Activated CD4-positive, alpha-beta T cell treated with anti-CD3 and anti-CD28 coated beads, Interleukin-2, Interleukin-6, amounts not matched to agents 100 ng/mL and 50 ng/mL, durations not matched to agents 16 hours and 8 hours (primary cell): ENCODE results near the gene NTF3.

Experiments
- DNase-seq: peaks from one replicate; pipeline ENCODE4 v3.0.0-alpha.2; 2020

Gene NTF3

GRCh38 chr12:5432011-5432400, at the start of gene NTF3:
NTF3 (plus strand) TSS chr12:5432108; CDS start chr12:5432325, 217 bp downstream.
- no peak for DNase-seq

DNA sequence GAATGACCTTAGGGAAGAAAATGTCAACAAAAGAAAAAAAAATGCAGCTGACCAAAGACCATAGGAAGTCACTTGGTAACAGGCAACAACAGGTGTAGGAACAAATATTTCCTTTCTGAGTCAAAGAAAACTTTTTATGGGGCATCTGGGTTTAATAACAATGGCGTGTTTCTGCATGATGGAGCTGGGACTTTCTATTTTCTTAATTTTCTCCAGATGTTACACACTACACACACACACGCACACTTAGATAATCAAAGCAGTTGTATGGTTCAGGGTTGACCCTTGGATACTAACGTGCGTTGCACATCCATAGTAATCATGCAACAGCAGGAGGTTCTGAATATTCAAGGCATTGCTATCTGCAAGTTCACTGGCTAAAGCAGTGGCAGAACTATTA, 47.9 kb upstream of the NTF3 start:
- DNase-seq = no peak

GRCh38 chr12:5388581-5389535, 43.0 kb upstream of the NTF3 start:
- no peak for DNase-seq

DNA sequence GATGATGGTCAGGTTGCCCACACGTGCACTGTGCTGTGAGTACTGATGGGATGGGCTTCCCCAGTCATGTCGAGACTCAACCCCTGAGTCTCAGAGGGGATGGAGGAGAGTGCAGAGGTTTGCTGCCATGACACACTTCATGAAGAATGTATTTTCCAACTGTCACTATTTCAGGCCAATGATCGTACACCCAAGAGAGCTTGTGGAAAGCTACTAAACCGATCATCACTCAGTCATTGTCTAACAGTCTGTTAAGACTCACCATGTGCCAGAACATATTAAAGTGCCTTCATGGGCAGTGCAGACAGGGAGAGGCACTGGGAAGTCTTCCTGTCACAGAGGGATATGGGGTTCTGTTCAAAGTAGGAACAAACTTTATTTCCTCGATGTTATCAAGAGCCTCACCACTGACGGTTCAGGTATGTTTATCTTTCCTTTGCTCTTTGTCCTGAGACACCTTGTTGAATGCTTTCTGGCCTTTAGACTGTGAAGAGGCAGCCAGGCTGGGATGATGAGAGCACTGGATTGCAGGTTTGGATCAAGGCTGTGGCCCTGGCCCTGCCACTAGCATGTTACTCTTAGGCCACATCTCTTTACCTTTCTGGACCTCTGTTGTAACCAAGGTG, 41.6 kb upstream of the NTF3 start:
- no peak for DNase-seq

DNA sequence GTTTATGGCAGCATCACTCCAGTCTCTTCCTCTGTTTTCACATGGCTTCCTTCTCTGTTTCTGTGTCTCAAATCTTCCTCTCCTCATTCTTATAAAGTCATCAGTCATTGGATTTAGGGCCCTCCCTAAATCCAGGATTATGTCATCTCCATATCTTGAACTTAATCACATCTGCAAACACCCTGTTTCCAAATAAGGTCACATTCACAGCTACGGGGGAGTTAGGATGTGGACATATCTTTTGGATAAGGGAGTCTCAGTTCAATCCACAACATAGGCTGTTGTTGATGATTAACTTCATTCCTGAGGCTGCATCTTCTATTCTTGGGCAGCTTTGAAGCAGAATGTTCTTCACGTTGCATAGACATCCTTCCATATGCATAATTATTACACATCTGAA, 40.3 kb upstream of the NTF3 start:
- no peak for DNase-seq

DNA sequence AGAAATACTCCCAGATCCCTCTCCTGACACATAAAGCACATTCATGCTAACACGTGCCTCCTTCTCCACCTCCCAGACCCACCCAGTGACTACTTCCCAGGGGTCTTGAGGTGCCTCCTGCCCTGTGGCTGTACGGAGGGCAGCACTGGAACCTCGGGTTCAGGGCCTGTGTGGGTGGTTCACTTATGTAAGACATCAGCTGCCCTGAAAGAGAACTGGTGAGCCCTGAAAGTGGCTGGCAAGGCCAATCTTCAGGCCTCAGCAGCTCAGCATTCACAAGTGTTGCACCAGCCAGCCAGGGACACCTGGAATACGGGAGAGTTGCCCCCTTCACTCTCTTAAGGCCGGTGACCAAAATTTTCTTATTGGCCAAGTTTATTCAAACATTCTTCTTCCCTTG, 38.9 kb upstream of the NTF3 start:
- no peak for DNase-seq

DNA sequence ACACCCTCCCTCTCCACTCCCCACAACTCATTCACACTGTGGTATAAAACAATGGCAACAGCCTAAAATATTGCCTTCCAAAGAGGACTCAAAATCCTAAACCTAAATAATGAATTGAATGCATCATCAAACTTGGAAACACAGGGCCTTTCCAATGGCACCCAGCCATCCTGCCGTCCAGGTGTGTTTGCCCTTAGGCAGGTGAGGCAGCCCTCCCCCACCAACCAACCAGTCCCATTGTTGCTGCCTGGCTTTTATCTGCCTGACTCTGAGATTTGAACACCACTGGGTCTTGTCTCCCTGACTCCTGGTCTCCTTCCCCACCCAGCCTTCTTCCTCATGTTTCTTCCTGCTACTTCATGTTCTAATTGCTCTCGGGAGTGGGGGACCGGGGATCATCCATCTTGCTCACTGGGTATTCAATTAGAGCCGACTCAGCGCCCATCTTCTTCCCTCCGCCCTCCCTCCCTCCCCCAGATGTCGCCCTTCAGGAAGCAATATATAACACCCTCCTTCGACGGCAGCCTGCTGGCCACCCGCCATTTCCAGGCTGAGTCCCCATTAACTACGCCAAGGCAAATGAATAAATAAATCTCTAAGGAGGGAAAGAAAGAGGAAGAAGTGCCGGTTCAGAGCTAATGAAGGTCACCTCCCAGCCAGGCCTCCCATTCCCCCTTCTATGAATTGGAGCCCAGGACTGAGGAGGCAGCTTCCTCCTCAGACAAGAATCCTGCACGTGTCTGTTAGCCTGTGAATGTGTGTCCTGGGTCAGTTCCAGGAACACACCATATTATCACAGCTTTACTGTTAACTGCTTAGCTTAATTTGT, 36.3 kb upstream of the NTF3 start:
- no peak for DNase-seq

DNA sequence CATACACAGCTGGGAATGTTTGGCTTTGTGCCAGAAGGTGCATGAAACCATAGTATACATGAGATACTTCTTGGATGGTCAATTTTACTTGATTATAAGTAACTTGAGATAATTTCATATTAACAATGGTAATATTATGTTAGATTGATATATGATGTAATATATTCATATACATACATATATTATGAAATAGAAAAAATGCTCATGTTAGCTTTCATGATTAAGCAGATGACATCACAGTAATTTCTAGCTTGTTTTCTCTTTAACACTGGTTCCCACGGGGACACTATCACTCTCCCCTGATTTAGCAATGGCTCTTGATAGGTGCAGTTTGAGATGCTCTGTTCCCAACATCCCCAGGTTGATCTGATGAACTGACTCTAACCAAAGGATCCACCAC, 35.4 kb upstream of the NTF3 start:
- no peak for DNase-seq

DNA sequence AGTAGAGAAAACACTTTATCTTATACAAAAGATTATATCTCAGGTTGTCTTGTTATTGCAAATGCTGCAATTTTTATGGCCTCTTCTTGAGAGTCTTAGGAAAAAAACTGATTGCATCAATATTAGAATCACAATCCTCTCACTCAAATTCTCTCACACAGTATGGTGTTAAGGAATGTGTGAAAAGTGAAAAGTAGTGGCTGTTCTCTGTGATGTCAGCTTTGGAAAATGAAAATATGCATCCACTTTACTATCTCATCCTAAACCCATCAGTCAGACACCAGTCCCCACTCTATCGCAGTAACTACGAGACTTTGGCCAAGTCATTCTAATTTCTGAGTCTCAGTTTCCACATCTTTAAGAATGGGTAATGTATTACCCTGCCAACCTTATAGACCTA, 32.6 kb upstream of the NTF3 start:
- DNase-seq = no peak

GRCh38 chr12:5402009-5402935, 29.6 kb upstream of the NTF3 start:
- no peak for DNase-seq

- DNase-seq = no peak
These were observed 28.5 kb upstream of the NTF3 start for GRCh38 chr12:5403411-5403810.

- DNase-seq = no peak
These were observed 24.7 kb upstream of the NTF3 start for GRCh38 chr12:5407034-5407856.

- no peak for DNase-seq
These were observed 22.3 kb upstream of the NTF3 start for GRCh38 chr12:5409619-5410018.

DNA sequence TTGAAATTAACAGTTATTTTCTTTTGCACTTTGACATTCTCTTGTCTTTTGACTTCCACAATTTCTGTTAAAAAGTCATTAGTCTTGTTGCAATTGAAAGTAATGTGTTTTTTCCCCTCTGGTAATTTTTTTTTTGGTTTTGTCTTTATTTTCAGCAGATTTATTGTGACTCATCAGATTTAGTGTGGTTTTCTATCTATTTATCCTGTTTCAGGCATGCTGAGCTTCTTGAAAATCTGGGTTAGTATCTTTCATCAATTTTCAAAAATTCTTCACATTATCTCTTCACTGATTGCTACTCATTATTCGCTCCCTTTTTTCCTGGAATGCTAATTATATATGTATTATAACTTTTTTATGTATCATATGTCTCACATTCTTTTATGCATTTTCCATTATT, 15.3 kb upstream of the NTF3 start:
- no peak for DNase-seq

DNA sequence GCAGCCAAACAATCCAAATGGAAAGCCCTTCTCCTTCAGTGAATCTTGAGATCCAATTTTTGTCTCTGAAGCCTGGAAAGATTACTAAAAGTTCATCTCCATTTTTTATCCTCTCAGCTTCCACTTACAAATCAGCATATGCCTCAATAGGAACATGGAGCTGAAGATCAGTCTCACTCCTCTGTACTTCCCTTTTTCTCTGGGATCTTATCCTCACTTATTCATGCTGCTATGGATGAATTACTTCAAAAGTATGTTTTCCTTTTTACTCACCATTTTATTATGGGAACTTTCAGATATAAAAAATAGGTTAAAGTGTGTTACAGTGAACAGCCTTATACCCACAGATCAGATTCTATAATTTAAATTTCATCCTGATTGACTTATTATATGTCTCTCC, 14.4 kb upstream of the NTF3 start:
- no peak for DNase-seq

GRCh38 chr12:5428332-5429221, 3.3 kb upstream of the NTF3 start:
- peak; percentile 3 for DNase-seq

GRCh38 chr12:5429741-5430557, 2.0 kb upstream of the NTF3 start:
- no peak for DNase-seq

- no peak for DNase-seq
These were observed 986 bp upstream of the NTF3 start for GRCh38 chr12:5430641-5431603.
